NAMALWA (cell line): ENCODE measurements around the gene IFITM10.

Experiments used
- DNase-seq: peaks from one replicate; pipeline ENCODE4 v3.0.0-alpha.2; 2015; ENCODE audit warnings: low spot score

The IFITM10 gene

GRCh38 chr11:1737080-1737757, 13.2 kb downstream of the IFITM10 start:
- no peak for DNase-seq

- no peak for DNase-seq
These were observed 13.9 kb downstream of the IFITM10 start for GRCh38 chr11:1736447-1736992.

- DNase-seq, result no peak
These were observed 15.1 kb downstream of the IFITM10 start for GRCh38 chr11:1735271-1735670.

GRCh38 chr11:1734641-1735081, 15.7 kb downstream of the IFITM10 start:
- DNase-seq, result no peak

- DNase-seq, result no peak
These were observed 16.4 kb downstream of the IFITM10 start for GRCh38 chr11:1733716-1734640.

- no peak for DNase-seq
These were observed 17.2 kb downstream of the IFITM10 start for GRCh38 chr11:1733009-1733715.

GRCh38 chr11:1732418-1733008, 17.9 kb downstream of the IFITM10 start:
- DNase-seq, result no peak

- no peak for DNase-seq
These were observed 18.8 kb downstream of the IFITM10 start for GRCh38 chr11:1731451-1732059.

- DNase-seq, result no peak
These were observed 20.3 kb downstream of the IFITM10 start for GRCh38 chr11:1730059-1730629.

GRCh38 chr11:1729692-1730011, 20.7 kb downstream of the IFITM10 start:
- DNase-seq, result no peak

GRCh38 chr11:1728931-1729691, 21.3 kb downstream of the IFITM10 start:
- DNase-seq, result no peak

- no peak for DNase-seq
These were observed 22.1 kb downstream of the IFITM10 start for GRCh38 chr11:1728301-1728700.

GRCh38 chr11:1727861-1728260, 22.5 kb downstream of the IFITM10 start:
- DNase-seq, result no peak

GRCh38 chr11:1727096-1727690, 23.2 kb downstream of the IFITM10 start:
- DNase-seq, result no peak

- DNase-seq, result no peak
These were observed 30.6 kb downstream of the IFITM10 start for GRCh38 chr11:1719781-1720180.

GRCh38 chr11:1718326-1718725, 32.1 kb downstream of the IFITM10 start:
- no peak for DNase-seq

- no peak for DNase-seq
These were observed 32.6 kb downstream of the IFITM10 start for GRCh38 chr11:1717745-1718144.

GRCh38 chr11:1714908-1715885, 35.2 kb downstream of the IFITM10 start:
- no peak for DNase-seq

GRCh38 chr11:1708716-1709115, 41.7 kb downstream of the IFITM10 start:
- no peak for DNase-seq
